Camera-type eye (tissue), 1 donor: ENCODE results near the gene THRA. TPM values are rescaled to one million over a fixed set of nuclear protein-coding genes. Genes with fewer than 3 reads are reported as not detected.

Experiments
- total RNA-seq: library from RNA; depleted of rRNA; stranded (reverse); fragments of >200 nt; gene quantifications from one replicate; pipeline ENCODE4 v1.2.3, GENCODE V29; 2014

The THRA gene
- total RNA-seq = 96.6 TPM

GRCh38 chr17:40062329-40063186, at the start of gene THRA:
THRA (plus strand) TSS chr17:40062965; CDS start chr17:40074489, 11,524 bp downstream.

GRCh38 chr17:40015005-40015997, 47.5 kb upstream of the THRA start, which contains the start of gene CSF3:
CSF3 (plus strand) TSS chr17:40015440; CDS start chr17:40015475, 35 bp downstream.

GRCh38 chr17:40100419-40100668, 37.6 kb downstream of the THRA start, which contains the start of gene NR1D1:
NR1D1 (minus strand) TSS chr17:40100589; CDS start chr17:40100094, 495 bp downstream.

GRCh38 chr17:40121181-40122135, 58.7 kb downstream of the THRA start, which contains the start of gene MSL1:
MSL1 (plus strand) TSS chr17:40121971; CDS start chr17:40122613, 642 bp downstream.

Other genes with a start within 250 kb of the THRA start
- gene IKZF3, start 198.7 kb upstream of the THRA start, total RNA-seq = 0.55 TPM
- gene ZPBP2, start 194.8 kb upstream of the THRA start, total RNA-seq = not detected
- 12.9 TPM for gene GSDMB, start 144.3 kb upstream of the THRA start, total RNA-seq
- 55.5 TPM for gene ORMDL3, start 135.4 kb upstream of the THRA start, total RNA-seq
- not detected for gene LRRC3C, start 135.2 kb upstream of the THRA start, total RNA-seq
- gene GSDMA, start 100.0 kb upstream of the THRA start, total RNA-seq = not detected
- 75.3 TPM for gene PSMD3, start 82.2 kb upstream of the THRA start, total RNA-seq
- not detected for gene CSF3, start 47.5 kb upstream of the THRA start, total RNA-seq
- gene MED24, start 8.6 kb upstream of the THRA start, total RNA-seq = 91.3 TPM
- 13.2 TPM for gene NR1D1, start 37.6 kb downstream of the THRA start, total RNA-seq
- 91.9 TPM for gene MSL1, start 59.0 kb downstream of the THRA start, total RNA-seq
- 71.7 TPM for gene CASC3, start 77.6 kb downstream of the THRA start, total RNA-seq
- 16.2 TPM for gene RAPGEFL1, start 114.5 kb downstream of the THRA start, total RNA-seq
- 13.6 TPM for gene WIPF2, start 156.3 kb downstream of the THRA start, total RNA-seq
- gene CDC6, start 224.9 kb downstream of the THRA start, total RNA-seq = 6.3 TPM
- 50.1 TPM for gene RARA, start 246.2 kb downstream of the THRA start, total RNA-seq